ENCODE results near the gene GLT6D1. TPM values are rescaled to one million over a fixed set of nuclear protein-coding genes. Genes with fewer than 3 reads are reported as not detected.

Gene GLT6D1
- total RNA-seq, 1 donor from 2014 or later: not detected

DNA sequence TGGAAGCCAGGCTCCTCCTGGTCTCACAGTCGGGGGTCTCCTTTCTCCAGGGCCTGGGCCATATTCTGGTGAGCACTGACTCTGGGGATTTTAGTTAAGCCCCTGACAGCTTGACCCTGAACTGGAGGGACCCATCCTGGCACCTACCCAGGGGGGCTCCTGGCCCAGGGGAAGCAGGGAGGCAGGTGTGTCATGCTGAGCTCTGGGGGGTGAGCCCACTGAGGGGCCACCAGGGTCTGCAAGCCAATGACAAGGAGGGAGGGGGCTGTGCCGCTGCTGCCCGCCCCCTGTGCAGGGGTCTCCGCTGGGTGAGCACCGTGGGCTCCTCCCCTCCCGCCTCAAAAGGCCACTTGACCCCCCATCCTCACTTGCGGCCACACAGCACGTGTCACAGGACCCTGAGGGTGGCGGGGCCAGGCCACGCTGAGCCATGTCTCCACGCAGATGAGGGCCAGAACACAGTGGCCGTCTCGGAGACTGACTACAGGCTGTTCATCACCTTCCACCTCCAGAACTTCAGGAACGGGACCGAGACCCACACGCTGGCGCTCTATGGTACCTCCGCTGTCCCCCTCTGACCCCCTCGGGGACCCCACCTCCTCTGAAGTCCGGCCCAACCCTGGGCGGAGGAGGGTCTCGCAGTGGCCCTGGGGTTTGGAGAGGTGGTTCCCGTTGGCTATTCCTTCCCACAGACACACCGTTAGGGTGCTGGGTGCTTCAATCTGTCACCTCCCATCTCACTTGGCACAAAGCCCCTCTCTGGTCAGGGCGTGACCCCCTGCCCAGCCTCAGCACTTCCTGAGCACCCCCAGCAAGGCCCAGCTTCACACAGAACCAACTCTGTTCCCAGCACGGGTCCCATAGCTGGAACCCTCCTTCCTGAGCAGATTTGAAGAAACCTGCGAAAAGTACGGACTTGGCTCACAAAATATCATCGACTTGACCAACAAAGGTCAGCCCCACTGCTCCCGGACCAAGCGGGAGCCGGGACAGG, 25.8 kb upstream of the GLT6D1 start:
- Histone ChIP-seq H3K9me3 (ENCODE audit: insufficient read depth, low read depth, low read length) (no peaks in the 10 kb centered on the region), H3K4me2 (ENCODE audit: low read length) (no peak overlapping the region), H2AFZ (ENCODE audit: low read depth, low read length) (no peak overlapping the region), H3K4me1 (ENCODE audit: insufficient read depth, low read length) (no peaks in the 10 kb centered on the region), H4K20me1 (ENCODE audit: insufficient read depth, low read length) (no peaks in the 10 kb centered on the region), H3K79me2 (ENCODE audit: insufficient read depth, low read length) (no peaks in the 10 kb centered on the region), H3K36me3 (ENCODE audit: insufficient read depth, low read length) (no peaks in the 10 kb centered on the region), H3K27me3 (ENCODE audit: insufficient read depth, low read length) (no peaks in the 10 kb centered on the region), H3K4me3 (ENCODE audit: insufficient read depth, low read depth, low read length) (no peak overlapping the region), H3K27ac (ENCODE audit: low read depth, low read length) (no peak overlapping the region), H3K9ac (ENCODE audit: low read length) (no peak overlapping the region)
- peaks cover 7% of the 10 kb centered on the region for H3K36me3 Mint-ChIP-seq (ENCODE audit: low read depth, unreplicated experiment)
- no peak overlapping the region for H3K27ac Mint-ChIP-seq (ENCODE audit: unreplicated experiment)
- FAIRE-seq: no peak
- no peak overlapping the region for H3K4me3 Mint-ChIP-seq (ENCODE audit: unreplicated experiment)
- peaks cover 14% of the 10 kb centered on the region for H3K27me3 Mint-ChIP-seq (ENCODE audit: low read depth, unreplicated experiment)
- peaks cover 11% of the 10 kb centered on the region for H3K9me3 Mint-ChIP-seq (ENCODE audit: unreplicated experiment)
- TF ChIP-seq EZH2 (IDR thresholded peaks at IDR 0.05; ENCODE audit: insufficient read depth, low read length): no peak
- TF ChIP-seq, protein P1, sequence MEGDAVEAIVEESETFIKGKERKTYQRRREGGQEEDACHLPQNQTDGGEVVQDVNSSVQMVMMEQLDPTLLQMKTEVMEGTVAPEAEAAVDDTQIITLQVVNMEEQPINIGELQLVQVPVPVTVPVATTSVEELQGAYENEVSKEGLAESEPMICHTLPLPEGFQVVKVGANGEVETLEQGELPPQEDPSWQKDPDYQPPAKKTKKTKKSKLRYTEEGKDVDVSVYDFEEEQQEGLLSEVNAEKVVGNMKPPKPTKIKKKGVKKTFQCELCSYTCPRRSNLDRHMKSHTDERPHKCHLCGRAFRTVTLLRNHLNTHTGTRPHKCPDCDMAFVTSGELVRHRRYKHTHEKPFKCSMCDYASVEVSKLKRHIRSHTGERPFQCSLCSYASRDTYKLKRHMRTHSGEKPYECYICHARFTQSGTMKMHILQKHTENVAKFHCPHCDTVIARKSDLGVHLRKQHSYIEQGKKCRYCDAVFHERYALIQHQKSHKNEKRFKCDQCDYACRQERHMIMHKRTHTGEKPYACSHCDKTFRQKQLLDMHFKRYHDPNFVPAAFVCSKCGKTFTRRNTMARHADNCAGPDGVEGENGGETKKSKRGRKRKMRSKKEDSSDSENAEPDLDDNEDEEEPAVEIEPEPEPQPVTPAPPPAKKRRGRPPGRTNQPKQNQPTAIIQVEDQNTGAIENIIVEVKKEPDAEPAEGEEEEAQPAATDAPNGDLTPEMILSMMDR (IDR thresholded peaks at IDR 0.05; ENCODE audit: insufficient read depth, low read depth, low read length): no peak
- DNase-seq (ENCODE audit: low read depth): no peak
- H3K4me1 Mint-ChIP-seq (ENCODE audit: low read depth, unreplicated experiment): peaks cover 7% of the 10 kb centered on the region

DNA sequence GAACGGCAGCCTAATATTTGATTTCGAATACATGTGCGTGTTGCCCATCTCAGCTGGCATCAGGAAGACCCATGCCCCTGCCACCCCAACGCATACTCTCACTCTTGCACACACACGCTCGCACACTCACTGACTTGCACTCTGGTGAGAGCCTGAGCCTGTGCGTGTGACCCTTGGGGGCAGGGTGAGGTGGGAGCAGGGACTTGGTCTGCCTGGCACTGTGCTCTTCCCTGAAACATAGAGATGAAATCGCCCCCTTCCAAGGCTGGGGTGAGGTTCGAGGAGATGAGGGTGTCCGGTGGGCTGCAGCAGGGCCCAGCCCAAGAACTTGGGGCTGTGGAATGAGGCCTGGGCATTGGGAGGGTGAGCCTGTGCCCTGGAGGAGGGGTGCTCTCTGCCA, 24.9 kb upstream of the GLT6D1 start:
- Histone ChIP-seq H3K27me3 (ENCODE audit: insufficient read depth, low read length) (no peaks in the 10 kb centered on the region), H3K9me3 (ENCODE audit: insufficient read depth, low read depth, low read length) (no peaks in the 10 kb centered on the region), H2AFZ (ENCODE audit: low read depth, low read length) (no peak overlapping the region), H3K4me2 (ENCODE audit: low read length) (no peak overlapping the region), H3K79me2 (ENCODE audit: insufficient read depth, low read length) (no peaks in the 10 kb centered on the region), H3K9ac (ENCODE audit: low read length) (no peak overlapping the region), H4K20me1 (ENCODE audit: insufficient read depth, low read length) (no peaks in the 10 kb centered on the region), H3K36me3 (ENCODE audit: insufficient read depth, low read length) (no peaks in the 10 kb centered on the region), H3K27ac (ENCODE audit: low read depth, low read length) (no peak overlapping the region), H3K4me3 (ENCODE audit: insufficient read depth, low read depth, low read length) (no peak overlapping the region), H3K4me1 (ENCODE audit: insufficient read depth, low read length) (no peaks in the 10 kb centered on the region)
- Mint-ChIP-seq H3K4me3 (ENCODE audit: unreplicated experiment) (no peak overlapping the region), H3K4me1 (ENCODE audit: low read depth, unreplicated experiment) (peaks cover 7% of the 10 kb centered on the region), H3K36me3 (ENCODE audit: low read depth, unreplicated experiment) (peaks cover 7% of the 10 kb centered on the region), H3K9me3 (ENCODE audit: unreplicated experiment) (peaks cover 11% of the 10 kb centered on the region), H3K27ac (ENCODE audit: unreplicated experiment) (no peak overlapping the region), H3K27me3 (ENCODE audit: low read depth, unreplicated experiment) (peaks cover 20% of the 10 kb centered on the region)
- DNase-seq (ENCODE audit: low read depth) (no peak), FAIRE-seq (no peak)
- TF ChIP-seq EZH2 (IDR thresholded peaks at IDR 0.05; ENCODE audit: insufficient read depth, low read length): no peak
- TF ChIP-seq, protein P1 (IDR thresholded peaks at IDR 0.05; ENCODE audit: insufficient read depth, low read depth, low read length): no peak

DNA sequence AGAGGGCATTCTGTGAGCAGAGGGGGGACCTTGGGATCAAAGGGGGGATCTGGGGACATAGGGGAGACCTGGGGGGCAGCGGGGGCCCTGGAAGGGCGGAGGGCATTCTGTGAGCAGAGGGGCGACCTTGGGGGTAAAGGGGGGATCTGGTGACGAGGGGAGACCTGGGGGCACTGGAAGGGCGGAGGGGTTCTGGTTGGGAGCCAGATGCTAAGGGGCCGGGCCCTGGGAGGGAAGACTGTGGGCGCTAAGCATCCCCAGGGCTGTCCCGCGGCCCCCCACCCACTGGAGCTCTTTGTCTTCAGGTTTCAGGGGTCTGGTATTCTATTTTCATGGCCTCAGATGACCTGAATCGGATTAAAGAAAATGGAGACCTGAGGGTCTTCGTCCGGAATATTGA, 24.5 kb upstream of the GLT6D1 start:
- Mint-ChIP-seq H3K4me3 (ENCODE audit: unreplicated experiment) (no peak overlapping the region), H3K27me3 (ENCODE audit: low read depth, unreplicated experiment) (peaks cover 19% of the 10 kb centered on the region), H3K9me3 (ENCODE audit: unreplicated experiment) (peaks cover 9% of the 10 kb centered on the region), H3K36me3 (ENCODE audit: low read depth, unreplicated experiment) (peaks cover 4% of the 10 kb centered on the region), H3K4me1 (ENCODE audit: low read depth, unreplicated experiment) (peaks cover 7% of the 10 kb centered on the region), H3K27ac (ENCODE audit: unreplicated experiment) (no peak overlapping the region)
- no peaks in the 10 kb centered on the region for H3K79me2 ChIP-seq (ENCODE audit: insufficient read depth, low read length)
- H3K27ac ChIP-seq (ENCODE audit: low read depth, low read length): no peak overlapping the region
- DNase-seq (ENCODE audit: low read depth) (no peak), FAIRE-seq (no peak)
- H2AFZ ChIP-seq (ENCODE audit: low read depth, low read length): no peak overlapping the region
- H3K4me3 ChIP-seq (ENCODE audit: insufficient read depth, low read depth, low read length): no peak overlapping the region
- no peaks in the 10 kb centered on the region for H3K36me3 ChIP-seq (ENCODE audit: insufficient read depth, low read length)
- no peaks in the 10 kb centered on the region for H3K9me3 ChIP-seq (ENCODE audit: insufficient read depth, low read depth, low read length)
- H3K9ac ChIP-seq (ENCODE audit: low read length): no peak overlapping the region
- H3K4me1 ChIP-seq (ENCODE audit: insufficient read depth, low read length): no peaks in the 10 kb centered on the region
- no peak overlapping the region for H3K4me2 ChIP-seq (ENCODE audit: low read length)
- H4K20me1 ChIP-seq (ENCODE audit: insufficient read depth, low read length): no peaks in the 10 kb centered on the region
- no peaks in the 10 kb centered on the region for H3K27me3 ChIP-seq (ENCODE audit: insufficient read depth, low read length)
- TF ChIP-seq, protein P1 (IDR thresholded peaks at IDR 0.05; ENCODE audit: insufficient read depth, low read depth, low read length): no peak
- no peak for TF ChIP-seq EZH2 (IDR thresholded peaks at IDR 0.05; ENCODE audit: insufficient read depth, low read length)

Measured in astrocyte (in vitro differentiated cells and primary cell).